Activated CD8-positive, alpha-beta memory T cell treated with anti-CD3 and anti-CD28 coated beads, Interleukin-2, amount 50 U/mL, for 48 hours (primary cell): ENCODE results near the gene UMAD1.

Experiments
- DNase-seq: peaks from one replicate; pipeline ENCODE4 v3.0.0-alpha.2; 2020

Gene UMAD1

GRCh38 chr7:7897949-7898515 is 257.5 kb downstream of the UMAD1 start:
- DNase-seq = no peak

- DNase-seq = no peak
Measured at GRCh38 chr7:7902845-7903244, 262.3 kb downstream of the UMAD1 start.

- no peak for DNase-seq
Measured at GRCh38 chr7:7907306-7907705, 266.8 kb downstream of the UMAD1 start.

- DNase-seq = no peak
Measured at GRCh38 chr7:7908622-7909145, 268.1 kb downstream of the UMAD1 start.

GRCh38 chr7:7909376-7909775 is 268.8 kb downstream of the UMAD1 start:
- DNase-seq = no peak

GRCh38 chr7:7911369-7912123 is 271.0 kb downstream of the UMAD1 start:
- DNase-seq = no peak

- no peak for DNase-seq
Measured at GRCh38 chr7:7912937-7913336, 272.4 kb downstream of the UMAD1 start.

- DNase-seq = no peak
Measured at GRCh38 chr7:7913504-7913903, 273.0 kb downstream of the UMAD1 start.

- no peak for DNase-seq
Measured at GRCh38 chr7:7914547-7914946, 274.0 kb downstream of the UMAD1 start.

- DNase-seq = no peak
Measured at GRCh38 chr7:7916064-7916463, 275.5 kb downstream of the UMAD1 start.

GRCh38 chr7:7917593-7917992 is 277.0 kb downstream of the UMAD1 start:
- DNase-seq = no peak

- no peak for DNase-seq
Measured at GRCh38 chr7:7918736-7919448, 278.3 kb downstream of the UMAD1 start.

GRCh38 chr7:7919449-7919945 is 278.9 kb downstream of the UMAD1 start:
- no peak for DNase-seq

- no peak for DNase-seq
Measured at GRCh38 chr7:7920056-7920455, 279.5 kb downstream of the UMAD1 start.

- no peak for DNase-seq
Measured at GRCh38 chr7:7920481-7920880, 279.9 kb downstream of the UMAD1 start.

GRCh38 chr7:7921830-7922229 is 281.3 kb downstream of the UMAD1 start:
- no peak for DNase-seq

- no peak for DNase-seq
Measured at GRCh38 chr7:7922684-7923385, 282.3 kb downstream of the UMAD1 start.

- DNase-seq = no peak
Measured at GRCh38 chr7:7923818-7924217, 283.3 kb downstream of the UMAD1 start.

GRCh38 chr7:7924303-7924702 is 283.8 kb downstream of the UMAD1 start:
- no peak for DNase-seq
